DND-41 (cell line): ENCODE data around the gene MICAL3.

ENCODE experiments used
- CTCF ChIP-seq: IDR thresholded peaks from 2 replicates; pipeline ENCODE4 v1.5.1; 2012; ENCODE audit warnings: borderline replicate concordance, low read length, moderate library complexity, mild to moderate bottlenecking; ENCODE audit not compliant: poor library complexity, severe bottlenecking; ENCODE audit errors: extremely low read depth
- EZH2 ChIP-seq: IDR thresholded peaks from 3 replicates; pipeline ENCODE4 v1.6.1; 2012; ENCODE audit warnings: borderline replicate concordance, low read depth, mild to moderate bottlenecking, moderate library complexity, low read length, inconsistent platforms; ENCODE audit not compliant: severe bottlenecking

- TF ChIP-seq CTCF, result no peak
- no peak for TF ChIP-seq EZH2
Observed at GRCh38 chr22:17977371-17977770, 47.0 kb downstream of the MICAL3 start.
